ENCODE results near the gene DGKE. TPM values are rescaled to one million over a fixed set of nuclear protein-coding genes. Genes with fewer than 3 reads are reported as not detected.

Gene DGKE
- total RNA-seq, 4 donors from 2014 or later = 7.1 to 12.5 (median 11.1) TPM

- intact Hi-C loops (cut with DNase I) = no loop called here
- no peak for DNase-seq (ENCODE audit: extremely low spot score)
- H3K4me1 ChIP-seq = peaks cover 0 to 8% (median 4%) of the 10 kb centered on the region in 4 donors
- H3K27ac ChIP-seq (replicated peaks in 1 of 4) = no peak overlapping the region
- WGBS = 89% methylated on average over 5 of the region's 5 CpGs
- peaks cover 72 to 100% (median 99%) of the 10 kb centered on the region in 4 donors for H3K36me3 ChIP-seq
- H3K9me3 ChIP-seq = no peaks in the 10 kb centered on the region
- H3K4me3 ChIP-seq = no peak overlapping the region
- TF ChIP-seq EP300 (IDR thresholded peaks at IDR 0.05) = no peak
- TF ChIP-seq, protein P1, sequence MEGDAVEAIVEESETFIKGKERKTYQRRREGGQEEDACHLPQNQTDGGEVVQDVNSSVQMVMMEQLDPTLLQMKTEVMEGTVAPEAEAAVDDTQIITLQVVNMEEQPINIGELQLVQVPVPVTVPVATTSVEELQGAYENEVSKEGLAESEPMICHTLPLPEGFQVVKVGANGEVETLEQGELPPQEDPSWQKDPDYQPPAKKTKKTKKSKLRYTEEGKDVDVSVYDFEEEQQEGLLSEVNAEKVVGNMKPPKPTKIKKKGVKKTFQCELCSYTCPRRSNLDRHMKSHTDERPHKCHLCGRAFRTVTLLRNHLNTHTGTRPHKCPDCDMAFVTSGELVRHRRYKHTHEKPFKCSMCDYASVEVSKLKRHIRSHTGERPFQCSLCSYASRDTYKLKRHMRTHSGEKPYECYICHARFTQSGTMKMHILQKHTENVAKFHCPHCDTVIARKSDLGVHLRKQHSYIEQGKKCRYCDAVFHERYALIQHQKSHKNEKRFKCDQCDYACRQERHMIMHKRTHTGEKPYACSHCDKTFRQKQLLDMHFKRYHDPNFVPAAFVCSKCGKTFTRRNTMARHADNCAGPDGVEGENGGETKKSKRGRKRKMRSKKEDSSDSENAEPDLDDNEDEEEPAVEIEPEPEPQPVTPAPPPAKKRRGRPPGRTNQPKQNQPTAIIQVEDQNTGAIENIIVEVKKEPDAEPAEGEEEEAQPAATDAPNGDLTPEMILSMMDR (IDR thresholded peaks at IDR 0.05) = no peak
- H3K27me3 ChIP-seq = no peaks in the 10 kb centered on the region
Measured at GRCh38 chr17:56903560-56903959, 69.6 kb downstream of the DGKE start.

DNA sequence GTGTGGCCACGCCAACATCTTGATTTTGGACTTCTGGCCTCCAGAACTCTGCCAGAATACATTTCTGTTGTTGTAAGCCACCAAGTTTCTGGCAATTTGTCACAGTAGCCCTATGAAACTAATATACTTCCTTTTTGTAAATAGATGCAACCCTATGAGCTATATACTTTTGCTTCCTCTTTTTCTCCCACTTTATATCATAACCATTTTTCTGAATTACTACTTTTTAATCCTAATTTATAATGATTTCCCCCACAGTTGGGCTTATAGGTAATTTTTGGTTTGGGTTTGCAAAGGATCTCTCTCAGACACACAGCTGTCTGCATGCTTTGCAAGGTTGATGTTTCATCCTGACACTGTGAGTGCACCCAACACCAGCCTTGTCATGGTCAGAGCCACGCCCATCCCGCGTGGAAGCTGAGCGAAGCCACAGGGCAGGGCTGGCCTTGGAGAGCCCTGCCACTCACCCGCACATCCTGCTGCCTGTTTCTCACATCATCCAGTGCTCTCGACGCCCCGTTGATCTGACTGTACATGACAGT is 74.1 kb downstream of the DGKE start:
- WGBS = 74% methylated on average over 9 of the region's 9 CpGs
- Histone ChIP-seq H3K4me3 (no peak overlapping the region), H3K27ac (replicated peaks in 1 of 4) (peak overlapping the region in 1 of 4 donors; percentile 89), H3K27me3 (no peaks in the 10 kb centered on the region), H3K36me3 (peaks cover 38 to 60% (median 56%) of the 10 kb centered on the region in 4 donors), H3K4me1 (peaks cover 35 to 49% (median 43%) of the 10 kb centered on the region in 4 donors), H3K9me3 (no peaks in the 10 kb centered on the region)
- DNase-seq (ENCODE audit: extremely low spot score) = peak; percentile 84
- TF ChIP-seq POLR2AphosphoS5 (IDR thresholded peaks at IDR 0.05) = no peak
- TF ChIP-seq, protein P1 (IDR thresholded peaks at IDR 0.05) = no peak
- no peak for TF ChIP-seq POLR2A (IDR thresholded peaks at IDR 0.05; ENCODE audit: low read depth)
- no peak for TF ChIP-seq EP300 (IDR thresholded peaks at IDR 0.05)
- intact Hi-C loops (cut with DNase I) = no loop called here

DNA sequence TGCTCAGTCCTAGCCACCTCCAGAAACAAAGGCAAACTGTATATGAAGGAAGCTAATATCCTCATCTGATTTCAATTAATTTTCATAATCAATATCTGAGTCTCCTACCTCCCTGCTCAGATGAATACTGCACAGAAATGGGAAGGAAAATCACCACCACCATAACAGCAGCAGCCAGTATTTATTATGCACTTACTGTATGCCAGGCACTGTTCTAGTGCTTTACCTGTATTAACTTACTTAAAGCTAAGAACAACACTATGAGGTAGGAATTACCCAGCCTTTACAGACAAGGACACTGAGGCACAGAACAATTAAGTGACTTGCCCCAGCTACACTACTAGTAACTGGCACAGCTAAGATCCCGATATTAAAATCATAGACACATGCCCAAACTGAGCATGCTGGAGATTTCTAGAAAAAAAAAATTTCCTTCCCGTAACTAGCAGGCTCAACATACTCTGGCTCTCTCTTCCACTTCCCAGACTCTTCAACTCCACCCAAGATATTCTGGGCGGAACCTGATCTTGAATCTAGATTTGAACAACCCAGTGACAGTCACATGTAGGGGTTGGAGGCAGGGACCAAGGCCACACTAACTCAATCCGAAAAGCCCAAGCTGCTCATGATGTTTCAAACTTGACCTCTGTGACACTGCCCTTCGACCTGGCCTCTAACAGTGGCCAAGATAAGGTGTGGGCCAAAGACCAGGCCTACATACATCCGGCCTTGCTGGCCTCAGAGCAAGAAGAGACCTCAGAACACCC is 76.0 kb downstream of the DGKE start:
- peak overlapping the region; percentile 54 to 93 (median 86) for H3K27ac ChIP-seq (replicated peaks in 1 of 4)
- intact Hi-C loops (cut with DNase I) = loop anchor here (5.0 kb wide), 1 partner anchor 73 kb away; no protein-coding TSS in a partner anchor
- H3K9me3 ChIP-seq = no peaks in the 10 kb centered on the region
- peaks cover 39 to 56% (median 48%) of the 10 kb centered on the region in 4 donors for H3K4me1 ChIP-seq
- WGBS = 65% methylated on average over 6 of the region's 6 CpGs
- DNase-seq (ENCODE audit: extremely low spot score) = no peak
- peaks cover 19 to 42% (median 38%) of the 10 kb centered on the region in 4 donors for H3K36me3 ChIP-seq
- no peaks in the 10 kb centered on the region for H3K27me3 ChIP-seq
- peak overlapping the region in 1 of 4 donors; percentile 19 for H3K4me3 ChIP-seq
- TF ChIP-seq POLR2AphosphoS5 (IDR thresholded peaks at IDR 0.05) = peak; percentile 40 to 50
- TF ChIP-seq, protein P1 (IDR thresholded peaks at IDR 0.05) = no peak
- no peak for TF ChIP-seq EP300 (IDR thresholded peaks at IDR 0.05)

DNA sequence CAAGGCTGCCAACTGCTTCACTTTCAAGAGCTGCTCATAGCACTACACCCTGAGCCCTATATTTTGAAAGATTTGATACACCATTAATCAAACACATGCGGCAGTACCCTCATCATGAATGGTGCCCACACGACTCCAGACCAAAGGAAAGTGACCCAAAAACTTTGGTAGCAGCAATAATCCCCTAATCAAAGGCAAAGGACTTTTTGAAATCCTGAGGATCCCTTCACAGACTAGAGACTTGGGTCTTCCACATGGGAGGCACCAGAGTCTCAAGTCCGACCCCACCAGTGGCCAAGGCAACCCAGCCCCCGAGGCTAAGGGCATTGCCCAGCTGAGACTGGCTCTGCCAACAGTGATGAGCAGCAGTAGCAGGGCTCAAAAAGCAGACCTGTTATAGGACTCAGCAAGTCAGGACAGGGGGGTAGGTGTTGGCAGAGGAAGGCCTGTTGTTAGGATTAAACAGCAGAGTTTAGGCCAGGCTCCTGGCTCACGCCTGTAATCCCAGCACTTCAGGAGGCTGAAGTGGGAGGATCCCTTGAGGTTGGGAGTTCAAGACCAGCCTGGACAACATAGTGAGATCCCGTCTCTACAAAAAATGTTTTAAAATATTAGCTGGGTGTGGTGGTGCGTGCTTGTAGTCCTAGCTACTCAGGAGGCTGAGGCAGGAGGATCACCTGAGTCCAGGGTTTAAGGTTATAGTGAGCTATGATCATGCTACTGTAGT is 76.7 kb downstream of the DGKE start:
- Histone ChIP-seq H3K9me3 (no peaks in the 10 kb centered on the region), H3K36me3 (peaks cover 17 to 34% (median 31%) of the 10 kb centered on the region in 4 donors), H3K27me3 (no peaks in the 10 kb centered on the region), H3K4me3 (peak overlapping the region in 3 of 4 donors; percentile 15 to 85 (median 19)), H3K27ac (replicated peaks in 1 of 4) (peak overlapping the region; percentile 54 to 93 (median 86)), H3K4me1 (peaks cover 46 to 63% (median 55%) of the 10 kb centered on the region in 4 donors)
- TF ChIP-seq, protein P1 (IDR thresholded peaks at IDR 0.05) = no peak
- no peak for TF ChIP-seq POLR2AphosphoS5 (IDR thresholded peaks at IDR 0.05)
- TF ChIP-seq POLR2A (IDR thresholded peaks at IDR 0.05; ENCODE audit: low read depth) = no peak
- TF ChIP-seq EP300 (IDR thresholded peaks at IDR 0.05) = no peak
- 90% methylated on average over 5 of the region's 7 CpGs for WGBS
- intact Hi-C loops (cut with DNase I) = loop anchor here (5.0 kb wide), 1 partner anchor 73 kb away; no protein-coding TSS in a partner anchor
- DNase-seq (ENCODE audit: extremely low spot score) = no peak
